K562 (cell line): ENCODE measurements around the gene OR52E5. TPM values are rescaled to one million over a fixed set of nuclear protein-coding genes. Genes with fewer than 3 reads are reported as not detected.

ENCODE experiments used
- ATAC-seq: fragments of 200-7000 bp; cut with Tn5 transposase; 3 replicates; pipeline ENCODE4 v1.9.1; 2020; ENCODE audit warnings: moderate library complexity
- BruUV-seq: library from RNA; stranded (reverse); fragments of 400-500 nt; replicated peaks from 2 replicates; lab custom pipeline; 2021; lab: Mats Ljungman, UMichigan
- CTCF ChIA-PET: fragments of 300-600 bp; formaldehyde crosslinking; extraction: SDS; loops from one replicate; lab custom pipeline; 2021; ENCODE audit warnings: low intra/inter-chr PET ratio; lab: Yijun Ruan, JAX
- POLR2A ChIA-PET: fragments of 300-600, 350-650 bp; sonication (Branson Sonifier 250); formaldehyde crosslinking; extraction: SDS; loops from one replicate; lab custom pipeline; 2021; ENCODE audit warnings: antibody characterized with exemption, inconsistent platforms; lab: Yijun Ruan, JAX
- DNase-seq, 4 experiments: peaks; one replicate each; pipeline versions ENCODE4 v3.0.0 to v3.0.0-alpha.2; 2011 to 2018; ENCODE audit warnings: low spot score in 3 of 4, mixed read lengths in 3 of 4; ENCODE audit errors: extremely low read depth in 1 of 4
- FAIRE-seq: peaks from 2 replicates; lab custom pipeline; 2011; peaks lifted over from hg19 to GRCh38; lab: Jason Lieb, UNC
- H2AFZ ChIP-seq: 2 replicates; pipeline ENCODE4 v1.6.0; 2011; ENCODE audit warnings: low read depth, low read length, control low read depth, inconsistent platforms
- H3K27ac ChIP-seq: fragments of 200-600 bp; 3 replicates; pipeline ENCODE4 v1.8.0; 2011; ENCODE audit warnings: low read depth, mild to moderate bottlenecking, control low read depth, inconsistent platforms, low read length, moderate library complexity, mixed read lengths; ENCODE audit errors: extremely low read depth
- H3K27me3 ChIP-seq, 2 experiments: fragments of 300-600 bp in 1 of 2; 2 replicates in 1 of 2; 3 replicates in 1 of 2; pipeline versions ENCODE4 v1.6.0 to v1.8.0; 2011; ENCODE audit warnings: inconsistent platforms in 2 of 2, low read length in 2 of 2, mild to moderate bottlenecking in 1 of 2, mixed read lengths in 1 of 2, moderate library complexity in 1 of 2; ENCODE audit not compliant: control insufficient read depth in 2 of 2, insufficient read depth in 2 of 2
- H3K36me3 ChIP-seq: fragments of 300-600 bp; 3 replicates; pipeline ENCODE4 v1.8.0; 2011; ENCODE audit warnings: mild to moderate bottlenecking, low read length, inconsistent platforms; ENCODE audit not compliant: control insufficient read depth, insufficient read depth
- H3K4me1 ChIP-seq, 2 experiments: fragments of 200-600 bp in 1 of 2; replicated peaks in 1 of 2; 2 replicates in 1 of 2; 3 replicates in 1 of 2; pipeline versions ENCODE4 v1.5.1 to v1.8.0; 2011; ENCODE audit warnings: inconsistent platforms in 2 of 2, low read length in 2 of 2, mild to moderate bottlenecking in 1 of 2, mixed read lengths in 1 of 2, moderate library complexity in 1 of 2; ENCODE audit not compliant: control insufficient read depth in 2 of 2, insufficient read depth in 2 of 2
- H3K4me2 ChIP-seq: 2 replicates; pipeline ENCODE4 v1.6.1; 2011; ENCODE audit warnings: low read length, control low read depth, inconsistent platforms, mixed read lengths; ENCODE audit not compliant: insufficient read depth
- H3K4me3 ChIP-seq: fragments of 200-600 bp; sonication (generic), shearing (Covaris generic); 2 replicates; pipeline ENCODE4 v1.5.1; 2016; ENCODE audit warnings: control low read depth, inconsistent platforms
- H3K79me2 ChIP-seq: fragments of 200-600 bp; 3 replicates; pipeline ENCODE4 v1.8.0; 2011; ENCODE audit warnings: low read length, inconsistent platforms; ENCODE audit not compliant: control insufficient read depth, insufficient read depth
- H3K9ac ChIP-seq, 2 experiments: 2 replicates each; pipeline versions ENCODE4 v1.6.0 to v1.6.1; 2011; ENCODE audit warnings: low read depth in 2 of 2, low read length in 2 of 2, control low read depth in 1 of 2, inconsistent platforms in 1 of 2, mild to moderate bottlenecking in 1 of 2, mixed read lengths in 1 of 2; ENCODE audit not compliant: insufficient read depth in 1 of 2
- H3K9me1 ChIP-seq: one replicate; pipeline ENCODE4 v1.6.0; 2011; ENCODE audit warnings: inconsistent platforms, mild to moderate bottlenecking, low read length, moderate library complexity; ENCODE audit not compliant: control insufficient read depth, insufficient read depth
- H3K9me3 ChIP-seq: replicated peaks from 2 replicates; pipeline ENCODE4 v1.5.1; 2011; ENCODE audit warnings: low read depth, low read length, inconsistent platforms; ENCODE audit not compliant: control insufficient read depth, insufficient read depth
- H4K20me1 ChIP-seq: replicated peaks from 2 replicates; pipeline ENCODE4 v1.6.1; 2011; ENCODE audit warnings: low read length, inconsistent platforms, mixed read lengths; ENCODE audit not compliant: control insufficient read depth, insufficient read depth
- ADNP ChIP-seq: fragments of 200-800 bp; sonication (Bioruptor generic); IDR thresholded peaks from 2 replicates; pipeline ENCODE4 v1.6.1; 2016; ENCODE audit warnings: missing genetic modification characterization, missing compliant biosample characterization
- ASH1L ChIP-seq: fragments of 450-650 bp; IDR thresholded peaks from 2 replicates; pipeline ENCODE4 v1.6.1; 2018; ENCODE audit warnings: borderline replicate concordance, mild to moderate bottlenecking, low read depth; ENCODE audit not compliant: partially characterized antibody
- CEBPB ChIP-seq: fragments of 450-650 bp; IDR thresholded peaks from 2 replicates; pipeline ENCODE4 v1.6.1; 2016; ENCODE audit warnings: missing genetic modification characterization, missing compliant biosample characterization
- OTX1 ChIP-seq: fragments of 450-650 bp; formaldehyde crosslinking; IDR thresholded peaks from 2 replicates; pipeline ENCODE4 v1.4.0; 2022; ENCODE audit warnings: mild to moderate bottlenecking
- TOE1 ChIP-seq, 2 experiments: fragments of 450-650 bp in 1 of 2; sonication (generic) in 1 of 2; formaldehyde crosslinking in 1 of 2; IDR thresholded peaks; 2 replicates each; pipeline versions ENCODE4 v1.7.1 to v1.8.0; 2016 to 2022; ENCODE audit warnings: borderline replicate concordance in 2 of 2, mild to moderate bottlenecking in 2 of 2, antibody characterized with exemption in 1 of 2, inconsistent platforms in 1 of 2, low read depth in 1 of 2, missing genetic modification reagents in 1 of 2, moderate library complexity in 1 of 2
- ZC3H11A ChIP-seq: IDR thresholded peaks from 2 replicates; pipeline ENCODE4 v1.6.1; 2012; ENCODE audit warnings: low read depth, low read length, improper control_type of control experiment
- WGBS: fragments of 100-300 bp; shearing (Covaris generic); methylation state at CpG from one replicate; pipeline ENCODE4 v1.1.6; 2016; ENCODE audit warnings: low coverage, mixed read lengths; ENCODE audit not compliant: insufficient coverage; ENCODE audit errors: missing lambda C conversion rate; 5-methylcytosine and 5-hydroxymethylcytosine counted together
- in situ Hi-C: fragments of 300-500 bp; cut with MboI; formaldehyde crosslinking; loops from 4 replicates; pipeline ENCODE4 v1.15.0; 2018; ENCODE audit warnings: inconsistent platforms, mixed read lengths
- intact Hi-C: fragments of 100-400 bp; cut with micrococcal nuclease; formaldehyde crosslinking; loops from 2 replicates; pipeline ENCODE4 v1.14.2; 2022
- polyA plus RNA-seq, 8 experiments: library from polyadenylated mRNA; depleted of rRNA in 4 of 8; stranded (reverse) in 5 of 8; unstranded in 3 of 8; fragments of >200 nt; fragmentation: Nextera tagmentation in 2 of 8; fragmentation: Illumina TruSeq in 1 of 8; extraction: Ambion mirVana in 2 of 8; extraction: Trizol in 1 of 8; gene quantifications; 2 replicates each; pipeline versions ENCODE4 v1.2.1 to v1.2.3, GENCODE V29; 2011 to 2014; ENCODE audit warnings: inconsistent platforms in 1 of 8, missing spikeins in 1 of 8
- total RNA-seq, 7 experiments: library from RNA; depleted of rRNA in 6 of 7; stranded (reverse); fragments of >200 nt in 6 of 7; fragmentation: Illumina TruSeq in 2 of 7; extraction: Trizol in 2 of 7; gene quantifications; 2 replicates each; pipeline versions ENCODE4 v1.2.1 to v1.2.3, GENCODE V29; 2011 to 2021; ENCODE audit warnings: low replicate concordance in 1 of 7

The OR52E5 gene
- total and polyA plus RNA-seq, 9 of the 15 experiments (the other 6 are each of a cell fraction or from before 2014, with no cell fraction given): not detected

- TF ChIP-seq CEBPB (tag) (peak; percentile 88), ASH1L (no peak), OTX1 (no peak), TOE1 (IDR thresholded peaks at IDR 0.05; ENCODE audit: borderline replicate concordance) (no peak), TOE1 (CRISPR knock-in tag; IDR thresholded peaks at IDR 0.05; ENCODE audit: borderline replicate concordance, low read depth) (no peak)
- TF ChIP-seq, all 486 proteins: peak for 2
Measured at GRCh38 chr11:5851002-5851401, 42.0 kb upstream of the OR52E5 start (continued).

- Histone ChIP-seq H3K27me3 (no peaks in the 10 kb centered on the region), H3K4me3 (no peak within 1 kb of the TSS), H3K9ac (no peak within 1 kb of the TSS), H3K4me1 (no peaks in the 10 kb centered on the region), H3K9me1 (no peaks in the 10 kb centered on the region), H3K36me3 (no peaks in the 10 kb centered on the region), H3K9me3 (no peaks in the 10 kb centered on the region), H2AFZ (no peak within 1 kb of the TSS), H4K20me1 (no peaks in the 10 kb centered on the region), H3K27ac (no peak within 1 kb of the TSS), H3K4me2 (no peak within 1 kb of the TSS), H3K79me2 (no peaks in the 10 kb centered on the region)
- ChIA-PET CTCF (no interaction called here), POLR2A (no interaction called here)
- no peak for FAIRE-seq
- ATAC-seq: no peak
- DNase-seq: no peak
- no TSS peak for BruUV-seq
- TF ChIP-seq ZC3H11A: no peak
- no peak for TF ChIP-seq ADNP (tag)
- in situ Hi-C loops: no loop called here
- 9% methylated on average over 3 of the region's 3 CpGs for WGBS
- intact Hi-C loops: no loop called here
Measured at GRCh38 chr11:5857590-5857989, 35.4 kb upstream of the OR52E5 start, which contains the start of gene OR52E8. Gene OR52E8, minus strand, starts transcription at chr11:5857690. Its CDS starts 0 bp downstream, at chr11:5857690.
